ENCODE data around the gene FBRS.

Gene FBRS

DNA sequence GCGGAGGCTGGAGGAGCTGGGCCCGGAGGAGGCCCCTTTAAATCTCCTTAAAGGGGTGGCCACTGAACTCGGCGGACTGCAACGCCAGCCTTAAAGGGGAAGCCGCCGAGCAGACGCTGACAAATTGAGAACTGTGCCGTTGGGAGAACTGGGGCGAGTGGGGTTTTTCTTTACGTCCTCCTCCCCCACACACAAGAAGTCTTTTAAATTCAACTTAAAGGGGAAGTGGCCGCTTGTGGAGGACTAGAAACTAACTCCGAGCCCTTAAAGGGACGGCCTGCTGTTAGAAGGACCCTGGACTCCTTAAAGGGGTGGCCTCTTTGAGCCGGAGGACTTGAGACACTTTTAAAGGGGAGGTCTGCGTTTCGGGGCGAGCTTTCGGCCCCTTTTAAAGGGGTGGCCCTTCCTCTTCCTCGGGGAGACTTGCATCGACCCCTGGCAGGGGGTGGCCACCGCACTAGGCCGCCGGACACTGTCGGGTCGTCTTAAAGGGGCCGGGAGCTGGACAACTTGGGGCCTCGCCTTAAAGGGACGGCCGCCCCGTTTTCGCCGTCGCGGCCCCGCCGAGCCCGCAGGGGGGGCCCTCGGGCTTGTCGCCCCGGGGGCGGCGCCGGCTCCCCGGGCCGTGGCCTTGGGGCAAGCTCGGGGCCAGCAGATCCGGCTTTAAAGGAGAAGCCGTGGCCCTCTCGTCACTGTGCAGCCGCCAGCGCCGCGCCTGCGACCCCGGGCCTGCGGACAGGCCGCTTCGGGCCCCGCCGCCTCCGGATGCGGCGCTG is 688 bp downstream of the FBRS start:
- peak; percentile 91 for DNase-seq (ENCODE audit: low spot score)
- TF ChIP-seq, protein P1, sequence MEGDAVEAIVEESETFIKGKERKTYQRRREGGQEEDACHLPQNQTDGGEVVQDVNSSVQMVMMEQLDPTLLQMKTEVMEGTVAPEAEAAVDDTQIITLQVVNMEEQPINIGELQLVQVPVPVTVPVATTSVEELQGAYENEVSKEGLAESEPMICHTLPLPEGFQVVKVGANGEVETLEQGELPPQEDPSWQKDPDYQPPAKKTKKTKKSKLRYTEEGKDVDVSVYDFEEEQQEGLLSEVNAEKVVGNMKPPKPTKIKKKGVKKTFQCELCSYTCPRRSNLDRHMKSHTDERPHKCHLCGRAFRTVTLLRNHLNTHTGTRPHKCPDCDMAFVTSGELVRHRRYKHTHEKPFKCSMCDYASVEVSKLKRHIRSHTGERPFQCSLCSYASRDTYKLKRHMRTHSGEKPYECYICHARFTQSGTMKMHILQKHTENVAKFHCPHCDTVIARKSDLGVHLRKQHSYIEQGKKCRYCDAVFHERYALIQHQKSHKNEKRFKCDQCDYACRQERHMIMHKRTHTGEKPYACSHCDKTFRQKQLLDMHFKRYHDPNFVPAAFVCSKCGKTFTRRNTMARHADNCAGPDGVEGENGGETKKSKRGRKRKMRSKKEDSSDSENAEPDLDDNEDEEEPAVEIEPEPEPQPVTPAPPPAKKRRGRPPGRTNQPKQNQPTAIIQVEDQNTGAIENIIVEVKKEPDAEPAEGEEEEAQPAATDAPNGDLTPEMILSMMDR (IDR thresholded peaks at IDR 0.05; ENCODE audit: extremely low read depth, insufficient read depth, missing control alignments) = peak; percentile 33
- in situ Hi-C loops (cut with MboI; ENCODE audit: low pct_unique_long_range_greater_than_20kb, low sequenced_read_pairs, unreplicated experiment) = no loop called here

DNA sequence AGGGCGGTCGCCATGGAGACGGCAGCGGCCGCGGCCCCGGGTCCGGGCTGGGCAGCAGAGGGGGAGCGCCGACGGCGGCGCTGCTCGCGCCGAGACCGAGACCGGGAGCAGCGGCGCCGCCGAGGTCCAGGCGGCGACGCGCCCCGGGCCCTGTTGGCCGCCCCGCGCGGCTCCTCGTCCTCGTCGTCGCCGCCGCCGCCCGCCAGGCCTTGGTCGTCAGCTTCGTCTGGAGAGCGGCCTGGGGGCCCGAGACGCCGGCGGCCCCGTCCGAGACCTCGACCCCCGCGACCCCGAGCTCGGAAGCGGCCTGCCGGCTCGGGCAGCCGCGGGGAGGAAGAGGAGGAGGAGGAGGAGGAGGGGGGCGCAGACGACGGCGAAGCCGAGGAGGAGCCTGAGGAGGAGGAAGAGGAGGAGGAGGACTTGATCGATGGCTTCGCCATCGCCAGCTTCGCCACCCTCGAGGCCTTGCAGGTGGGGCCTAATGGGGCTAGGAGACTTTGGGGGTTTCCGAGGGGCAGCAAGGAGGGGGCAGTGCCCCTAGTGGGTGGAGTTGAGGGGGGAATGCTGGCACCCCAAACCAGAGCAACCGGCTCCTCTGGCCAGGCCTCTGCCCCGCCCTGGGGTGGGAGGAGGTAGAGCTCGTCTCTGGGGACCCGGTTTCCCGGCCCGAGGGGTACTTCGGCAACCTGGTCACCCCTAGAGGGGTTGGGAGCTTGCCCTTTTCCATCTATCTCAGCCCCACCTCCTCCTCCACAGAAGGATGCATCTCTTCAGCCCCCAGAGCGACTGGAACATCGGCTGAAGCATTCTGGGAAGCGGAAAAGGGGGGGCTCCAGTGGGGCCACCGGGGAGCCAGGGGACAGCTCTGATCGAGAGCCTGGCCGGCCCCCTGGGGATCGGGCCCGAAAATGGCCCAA is 1.5 kb downstream of the FBRS start:
- in situ Hi-C loops (cut with MboI; ENCODE audit: low pct_unique_long_range_greater_than_20kb, low sequenced_read_pairs, unreplicated experiment) = no loop called here
- peak; percentile 48 for DNase-seq (ENCODE audit: low spot score)
- TF ChIP-seq, protein P1 (IDR thresholded peaks at IDR 0.05; ENCODE audit: extremely low read depth, insufficient read depth, missing control alignments) = no peak

DNA sequence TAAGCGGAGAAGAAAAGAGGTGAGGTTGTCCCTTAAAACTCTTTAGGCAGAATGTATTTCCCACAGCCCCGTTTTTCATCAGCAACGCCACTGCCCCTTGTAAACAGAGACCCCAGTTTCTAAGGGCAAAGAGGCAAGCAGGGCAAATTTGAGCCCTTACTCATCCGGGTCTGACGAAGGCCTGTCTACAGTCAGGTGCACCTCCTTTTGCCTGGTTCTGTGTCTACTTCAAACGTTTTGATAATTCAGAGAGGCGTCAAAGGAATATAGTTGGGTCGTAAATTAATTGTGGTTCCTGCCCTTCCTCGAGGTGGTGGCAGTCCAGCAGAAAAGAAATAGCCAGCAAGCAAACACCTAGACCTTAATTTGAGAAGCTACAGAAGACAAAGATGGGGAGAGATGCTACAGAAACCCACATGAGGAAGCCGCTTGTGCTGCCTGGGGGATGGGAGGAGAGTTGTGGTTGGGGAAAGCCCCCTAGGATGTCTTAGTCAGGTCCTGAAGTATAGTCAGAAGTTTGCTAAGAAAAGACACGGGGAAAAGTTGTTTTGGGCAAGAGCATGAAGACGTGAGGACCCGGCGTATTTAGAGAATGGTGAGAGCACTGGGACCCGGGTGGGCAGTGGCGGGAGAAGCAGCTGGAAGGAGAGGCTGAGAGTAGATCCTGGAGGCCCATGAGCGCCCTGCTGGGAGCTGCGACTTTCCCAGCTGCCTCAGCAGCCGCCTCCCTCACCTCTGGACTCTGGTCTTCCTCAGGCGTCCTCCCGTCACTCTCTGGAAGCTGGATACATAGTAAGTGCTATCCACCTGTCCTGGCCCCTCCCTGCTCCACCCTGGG is 2.4 kb downstream of the FBRS start:
- TF ChIP-seq, protein P1 (IDR thresholded peaks at IDR 0.05; ENCODE audit: extremely low read depth, insufficient read depth, missing control alignments) = no peak
- DNase-seq (ENCODE audit: low spot score) = peak; percentile 86

DNA sequence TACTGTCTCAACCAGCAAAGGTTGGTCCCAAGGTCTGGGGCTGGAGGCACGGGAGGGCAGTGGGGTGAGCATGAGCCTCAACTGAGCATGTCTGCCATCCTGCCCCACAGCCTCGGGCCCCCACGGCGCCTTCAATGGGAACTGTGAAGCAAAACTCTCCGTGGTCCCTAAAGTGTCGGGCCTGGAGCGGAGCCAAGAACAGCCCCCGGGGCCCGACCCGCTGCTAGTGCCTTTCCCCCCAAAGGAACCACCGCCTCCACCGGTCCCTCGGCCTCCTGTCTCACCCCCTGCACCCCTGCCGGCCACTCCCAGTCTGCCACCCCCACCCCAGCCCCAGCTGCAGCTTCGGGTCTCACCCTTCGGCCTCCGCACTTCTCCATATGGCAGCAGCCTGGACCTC is 4.2 kb downstream of the FBRS start:
- TF ChIP-seq, protein P1 (IDR thresholded peaks at IDR 0.05; ENCODE audit: extremely low read depth, insufficient read depth, missing control alignments) = no peak
- in situ Hi-C loops (cut with MboI; ENCODE audit: low pct_unique_long_range_greater_than_20kb, low sequenced_read_pairs, unreplicated experiment) = no loop called here
- DNase-seq (ENCODE audit: low spot score) = no peak

More for the DNA sequence above, 2.4 kb downstream of the FBRS start:
- in situ Hi-C loops (cut with MboI; ENCODE audit: low pct_unique_long_range_greater_than_20kb, low sequenced_read_pairs, unreplicated experiment) = no loop called here

DNA sequence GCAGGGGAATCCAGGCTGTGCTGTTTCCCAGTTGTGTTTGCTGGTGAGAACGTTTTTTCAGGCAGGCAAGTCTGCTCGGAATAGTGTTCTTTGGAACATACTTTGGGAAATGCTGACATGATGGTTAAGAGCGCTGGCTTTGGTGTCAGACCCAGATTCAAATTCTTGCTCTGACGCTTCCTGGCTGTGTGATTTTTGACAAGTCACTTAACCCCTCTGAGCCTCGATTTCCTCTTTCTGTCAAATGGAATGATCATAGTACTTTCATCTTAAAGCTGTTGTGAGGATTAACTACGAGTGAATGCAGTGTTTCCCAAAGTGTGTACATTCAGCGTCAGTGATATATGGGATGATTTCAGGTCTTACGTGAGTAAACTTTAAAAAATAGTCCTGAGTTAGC is 4.8 kb downstream of the FBRS start:
- TF ChIP-seq, protein P1 (IDR thresholded peaks at IDR 0.05; ENCODE audit: extremely low read depth, insufficient read depth, missing control alignments) = no peak
- no peak for DNase-seq (ENCODE audit: low spot score)
- in situ Hi-C loops (cut with MboI; ENCODE audit: low pct_unique_long_range_greater_than_20kb, low sequenced_read_pairs, unreplicated experiment) = no loop called here

DNA sequence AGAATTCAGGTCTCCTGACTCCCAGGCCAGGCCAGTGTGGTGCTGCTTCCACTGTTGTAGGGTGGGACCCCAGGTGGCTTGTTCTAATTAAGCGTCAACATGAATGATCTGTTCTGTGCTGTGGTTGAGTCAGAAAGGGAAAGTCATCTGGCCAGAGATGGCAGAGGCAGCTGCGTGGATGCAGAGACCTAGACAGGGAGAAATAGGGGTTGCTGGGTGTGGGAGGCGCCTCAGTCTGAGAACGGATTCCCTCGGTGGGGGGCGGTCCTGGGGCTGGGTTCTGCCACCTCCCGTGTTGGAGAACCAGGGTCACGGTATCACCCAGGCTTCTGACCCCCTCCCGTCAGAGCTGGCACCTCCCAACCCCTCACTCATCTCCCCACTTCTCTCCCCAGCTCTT is 5.6 kb downstream of the FBRS start:
- TF ChIP-seq, protein P1 (IDR thresholded peaks at IDR 0.05; ENCODE audit: extremely low read depth, insufficient read depth, missing control alignments) = no peak
- DNase-seq (ENCODE audit: low spot score) = peak; percentile 43

More for the DNA sequence above, 5.6 kb downstream of the FBRS start:
- in situ Hi-C loops (cut with MboI; ENCODE audit: low pct_unique_long_range_greater_than_20kb, low sequenced_read_pairs, unreplicated experiment) = no loop called here

Measured in GM13977 (cell line).